Measurements from ENCODE around the gene MRPL58. TPM values are rescaled to one million over a fixed set of nuclear protein-coding genes. Genes with fewer than 3 reads are reported as not detected.

The MRPL58 gene
- total and polyA plus RNA-seq, 2 experiments from 2014 or later = 44.8 to 48.4 TPM

GRCh38 chr17:74975943-74976342 is 36.5 kb upstream of the MRPL58 start:
- Histone ChIP-seq H3K4me3 (no peak overlapping the region), H3K9me3 (ENCODE audit: low read depth) (no peaks in the 10 kb centered on the region), H3K36me3 (no peaks in the 10 kb centered on the region), H3K4me1 (ENCODE audit: low read depth) (peaks cover 7% of the 10 kb centered on the region), H3K27me3 (peaks cover 36% of the 10 kb centered on the region), H3K27ac (no peak overlapping the region)
- DNase-seq (ENCODE audit: low read depth in 1 of 2, low spot score in 1 of 2) = no peak
- TF ChIP-seq, protein P1, sequence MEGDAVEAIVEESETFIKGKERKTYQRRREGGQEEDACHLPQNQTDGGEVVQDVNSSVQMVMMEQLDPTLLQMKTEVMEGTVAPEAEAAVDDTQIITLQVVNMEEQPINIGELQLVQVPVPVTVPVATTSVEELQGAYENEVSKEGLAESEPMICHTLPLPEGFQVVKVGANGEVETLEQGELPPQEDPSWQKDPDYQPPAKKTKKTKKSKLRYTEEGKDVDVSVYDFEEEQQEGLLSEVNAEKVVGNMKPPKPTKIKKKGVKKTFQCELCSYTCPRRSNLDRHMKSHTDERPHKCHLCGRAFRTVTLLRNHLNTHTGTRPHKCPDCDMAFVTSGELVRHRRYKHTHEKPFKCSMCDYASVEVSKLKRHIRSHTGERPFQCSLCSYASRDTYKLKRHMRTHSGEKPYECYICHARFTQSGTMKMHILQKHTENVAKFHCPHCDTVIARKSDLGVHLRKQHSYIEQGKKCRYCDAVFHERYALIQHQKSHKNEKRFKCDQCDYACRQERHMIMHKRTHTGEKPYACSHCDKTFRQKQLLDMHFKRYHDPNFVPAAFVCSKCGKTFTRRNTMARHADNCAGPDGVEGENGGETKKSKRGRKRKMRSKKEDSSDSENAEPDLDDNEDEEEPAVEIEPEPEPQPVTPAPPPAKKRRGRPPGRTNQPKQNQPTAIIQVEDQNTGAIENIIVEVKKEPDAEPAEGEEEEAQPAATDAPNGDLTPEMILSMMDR (IDR thresholded peaks at IDR 0.05; ENCODE audit: low read depth, low read length) = no peak

DNA sequence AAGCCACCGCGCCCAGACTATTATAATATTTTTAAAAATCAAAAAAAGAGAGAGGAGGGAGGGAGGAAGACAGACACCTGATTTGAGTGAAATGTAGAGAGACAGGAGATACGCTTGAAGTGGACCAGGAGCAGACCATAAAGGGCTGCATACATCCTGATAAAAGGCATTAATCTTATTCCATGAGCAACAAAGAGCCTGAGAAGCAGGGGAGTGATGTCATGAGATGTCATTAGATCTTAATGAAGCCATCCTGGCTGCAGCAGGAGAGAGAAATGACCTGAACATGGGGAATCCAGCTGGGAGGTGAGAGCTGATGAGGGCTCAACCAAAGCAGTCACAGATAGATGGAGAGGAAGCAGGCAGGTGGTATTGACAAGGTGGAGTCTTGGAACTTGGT is 34.7 kb upstream of the MRPL58 start:
- H3K27ac ChIP-seq = no peak overlapping the region
- H3K9me3 ChIP-seq (ENCODE audit: low read depth) = no peaks in the 10 kb centered on the region
- DNase-seq (ENCODE audit: low read depth in 1 of 2, low spot score in 1 of 2) = no peak
- H3K4me1 ChIP-seq (ENCODE audit: low read depth) = no peaks in the 10 kb centered on the region
- H3K4me3 ChIP-seq = no peak overlapping the region
- H3K27me3 ChIP-seq = peaks cover 35% of the 10 kb centered on the region
- TF ChIP-seq, protein P1 (IDR thresholded peaks at IDR 0.05; ENCODE audit: low read depth, low read length) = no peak
- no peaks in the 10 kb centered on the region for H3K36me3 ChIP-seq

DNA sequence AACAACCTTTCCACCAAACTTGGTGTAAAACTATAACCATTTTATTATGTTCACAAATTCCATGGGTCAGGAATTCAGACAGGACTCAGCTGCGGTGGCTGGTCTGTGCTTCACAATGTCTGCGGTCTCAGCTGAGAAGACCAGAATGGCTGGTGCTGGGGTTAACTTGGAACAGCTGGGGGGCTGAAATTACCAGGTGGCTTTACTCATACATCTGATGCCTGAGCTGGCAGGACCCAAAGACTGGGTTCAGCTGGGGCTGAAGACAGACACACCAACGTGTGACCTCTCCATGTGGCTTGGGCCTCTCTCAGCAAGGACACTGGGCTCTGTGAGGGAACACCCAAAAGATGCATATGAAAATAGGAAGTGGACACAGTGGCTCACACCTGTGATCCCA is 34.2 kb upstream of the MRPL58 start:
- peaks cover 30% of the 10 kb centered on the region for H3K27me3 ChIP-seq
- TF ChIP-seq, protein P1 (IDR thresholded peaks at IDR 0.05; ENCODE audit: low read depth, low read length) = no peak
- H3K36me3 ChIP-seq = no peaks in the 10 kb centered on the region
- DNase-seq (ENCODE audit: low read depth in 1 of 2, low spot score in 1 of 2) = no peak
- H3K4me1 ChIP-seq (ENCODE audit: low read depth) = no peaks in the 10 kb centered on the region
- H3K4me3 ChIP-seq = no peak overlapping the region
- no peak overlapping the region for H3K27ac ChIP-seq
- no peaks in the 10 kb centered on the region for H3K9me3 ChIP-seq (ENCODE audit: low read depth)

GRCh38 chr17:74979408-74980146 is 32.9 kb upstream of the MRPL58 start:
- no peak overlapping the region for H3K27ac ChIP-seq
- H3K4me1 ChIP-seq (ENCODE audit: low read depth) = no peaks in the 10 kb centered on the region
- no peak overlapping the region for H3K4me3 ChIP-seq
- TF ChIP-seq, protein P1 (IDR thresholded peaks at IDR 0.05; ENCODE audit: low read depth, low read length) = no peak
- H3K36me3 ChIP-seq = no peaks in the 10 kb centered on the region
- peaks cover 17% of the 10 kb centered on the region for H3K27me3 ChIP-seq
- no peaks in the 10 kb centered on the region for H3K9me3 ChIP-seq (ENCODE audit: low read depth)
- no peak for DNase-seq (ENCODE audit: low read depth in 1 of 2, low spot score in 1 of 2)

- Histone ChIP-seq H3K4me1 (ENCODE audit: low read depth) (no peaks in the 10 kb centered on the region), H3K36me3 (no peaks in the 10 kb centered on the region), H3K9me3 (ENCODE audit: low read depth) (no peaks in the 10 kb centered on the region), H3K4me3 (peak overlapping the region; percentile 61), H3K27ac (peak overlapping the region; percentile 61), H3K27me3 (no peaks in the 10 kb centered on the region)
- no peak for DNase-seq (ENCODE audit: low read depth in 1 of 2, low spot score in 1 of 2)
- TF ChIP-seq, protein P1 (IDR thresholded peaks at IDR 0.05; ENCODE audit: low read depth, low read length) = no peak
Observed at GRCh38 chr17:74981318-74981978, 31.0 kb upstream of the MRPL58 start.
